GM21390 (cell line): Measurements from ENCODE around the gene STX3.
"Not testable (repeated sequence)": the region's sequence is repeated elsewhere in the genome, so short reads cannot be mapped to it uniquely, and the experiment has no call there.

Experiments
- ATAC-seq: cut with Tn5 transposase; IDR thresholded peaks from one replicate; pipeline ENCODE4 v1.9.1; 2021; ENCODE audit not compliant: unreplicated experiment

STX3 gene

DNA sequence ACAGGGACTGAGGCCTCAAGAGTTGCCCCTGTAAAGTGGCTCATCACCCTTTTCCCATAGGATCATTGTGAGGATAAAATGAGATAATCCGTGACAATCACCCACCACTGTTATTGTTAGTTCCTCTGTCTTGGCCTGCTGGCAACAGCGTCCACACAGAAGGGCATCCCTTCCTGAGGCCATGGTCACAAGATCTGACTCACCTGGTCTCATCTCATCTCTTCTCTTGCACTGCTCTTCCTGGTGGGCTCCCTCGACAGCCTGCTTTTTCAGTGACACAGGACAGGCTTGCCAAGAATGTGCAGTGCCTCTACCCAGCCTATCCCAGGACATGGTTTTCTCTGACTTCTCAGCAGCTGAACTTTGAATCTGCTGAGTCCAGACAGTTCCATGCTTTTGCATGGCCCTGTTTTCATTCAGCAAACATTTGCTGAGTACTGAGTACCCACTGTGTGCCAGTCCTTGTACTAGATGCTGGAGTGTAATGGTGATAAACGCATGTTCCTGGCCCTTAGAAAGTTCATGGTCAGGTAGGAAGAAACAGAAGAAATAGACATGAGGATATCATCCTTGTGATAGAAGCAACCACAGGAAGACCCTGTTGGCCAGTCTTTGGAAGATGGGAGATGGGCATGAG lies 3.3 kb downstream of the STX3 start:
- no peak for ATAC-seq

GRCh38 chr11:59759900-59760299 lies 4.7 kb downstream of the STX3 start:
- no peak for ATAC-seq

DNA sequence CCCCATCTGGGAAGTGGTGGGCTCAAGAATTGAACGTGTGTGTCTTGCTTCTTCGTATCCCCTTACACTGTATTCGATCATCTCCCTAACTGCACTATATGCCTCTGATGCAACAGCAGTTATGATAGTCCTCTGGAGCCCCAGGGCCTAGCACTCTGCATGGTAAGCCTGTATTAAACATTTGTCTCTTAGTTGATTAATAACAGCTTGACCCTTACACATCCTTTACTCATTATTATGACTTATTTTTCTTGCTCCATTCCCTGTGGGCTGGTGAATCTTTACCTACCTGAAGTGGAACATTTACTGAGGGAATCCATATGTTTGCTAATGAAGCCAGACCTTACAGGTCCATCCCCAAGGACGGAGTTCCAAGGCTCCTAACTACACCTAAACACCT lies 5.6 kb downstream of the STX3 start:
- ATAC-seq: no peak

DNA sequence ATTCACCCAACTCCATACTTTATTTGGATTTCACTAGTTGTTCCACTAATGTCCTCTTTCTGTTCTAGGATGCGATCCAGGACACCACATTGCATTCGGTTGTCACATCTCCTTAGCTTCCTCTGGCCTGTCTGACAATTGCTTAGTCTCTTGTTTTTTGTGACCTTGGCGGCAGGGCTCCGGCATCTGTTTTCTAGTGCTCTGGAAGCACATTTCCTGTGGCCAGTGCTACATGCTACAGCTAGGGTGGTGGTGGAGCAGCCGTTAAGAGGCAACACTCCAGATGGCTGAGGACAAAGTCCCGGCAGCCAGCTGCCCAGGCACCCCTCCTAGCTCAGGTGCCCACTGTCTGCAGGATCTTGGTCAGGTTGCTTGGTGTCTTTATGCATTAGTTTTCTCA lies 6.8 kb downstream of the STX3 start:
- no peak for ATAC-seq

DNA sequence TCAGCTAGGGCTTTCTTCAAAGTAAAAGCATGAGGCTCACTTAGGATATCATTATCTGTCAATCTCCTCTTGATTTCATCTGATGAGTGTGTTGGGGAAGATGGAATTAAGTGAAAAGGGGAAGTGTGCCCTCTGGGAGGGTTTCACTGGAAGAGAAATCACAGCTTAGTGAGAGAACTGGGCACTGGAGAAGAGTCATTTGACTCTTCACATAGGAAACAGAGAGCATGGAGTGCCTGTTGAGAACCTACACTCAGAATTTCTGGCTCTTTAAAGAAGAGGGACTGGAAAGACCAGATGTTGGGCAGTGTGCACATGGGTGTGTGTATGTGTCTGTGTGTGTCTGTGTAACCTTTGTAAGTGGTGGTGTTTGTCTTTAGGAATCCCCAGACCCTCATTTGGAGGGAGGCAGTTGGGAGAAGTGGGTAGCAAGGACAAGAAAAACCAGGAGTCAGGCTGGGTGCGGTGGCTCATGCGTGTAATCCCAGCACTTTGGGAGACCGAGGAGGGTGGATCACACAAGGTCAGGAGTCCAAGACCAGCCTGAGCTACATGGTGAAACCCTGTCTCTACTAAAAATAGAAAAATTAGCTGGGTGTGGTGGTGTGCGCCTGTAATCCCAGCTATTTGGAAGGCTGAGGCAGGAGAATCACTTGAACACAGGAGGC lies 10.0 kb downstream of the STX3 start:
- no peak for ATAC-seq

DNA sequence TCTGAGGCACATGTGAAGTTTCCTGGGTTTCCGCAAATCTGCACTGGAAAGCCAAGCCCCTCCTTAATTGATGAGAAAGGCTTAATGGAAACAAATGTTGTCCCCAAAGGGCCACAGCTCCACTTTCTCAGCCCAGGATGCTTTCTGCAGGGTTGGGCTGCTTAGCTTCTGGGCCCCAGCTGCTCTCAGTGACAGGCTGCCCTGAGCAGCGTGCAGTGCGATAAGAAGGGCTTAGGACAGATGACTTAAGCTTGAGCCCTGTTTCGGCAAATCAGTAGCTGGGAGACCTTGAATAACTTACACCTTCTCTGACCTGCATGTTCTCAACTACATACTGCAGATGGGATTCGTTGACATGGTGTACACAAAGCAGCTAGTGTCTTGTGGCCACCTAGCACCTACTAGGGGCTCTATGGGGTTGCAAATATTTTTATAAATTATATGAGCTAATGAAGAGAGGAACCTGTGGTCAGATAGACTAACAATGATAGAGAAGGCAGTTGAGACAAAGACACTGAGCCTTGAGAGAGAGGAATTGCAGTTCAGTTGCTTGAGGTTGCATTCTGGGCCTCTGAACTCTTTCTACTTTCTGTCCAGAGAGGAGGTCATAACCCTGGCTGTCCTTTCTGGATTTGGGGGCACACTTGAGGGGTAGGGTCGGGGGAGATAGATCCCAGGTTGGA lies 11.5 kb downstream of the STX3 start:
- no peak for ATAC-seq

- ATAC-seq: no peak
These were observed 12.0 kb downstream of the STX3 start for GRCh38 chr11:59767225-59767611.

GRCh38 chr11:59769111-59769510 lies 13.9 kb downstream of the STX3 start:
- no peak for ATAC-seq

DNA sequence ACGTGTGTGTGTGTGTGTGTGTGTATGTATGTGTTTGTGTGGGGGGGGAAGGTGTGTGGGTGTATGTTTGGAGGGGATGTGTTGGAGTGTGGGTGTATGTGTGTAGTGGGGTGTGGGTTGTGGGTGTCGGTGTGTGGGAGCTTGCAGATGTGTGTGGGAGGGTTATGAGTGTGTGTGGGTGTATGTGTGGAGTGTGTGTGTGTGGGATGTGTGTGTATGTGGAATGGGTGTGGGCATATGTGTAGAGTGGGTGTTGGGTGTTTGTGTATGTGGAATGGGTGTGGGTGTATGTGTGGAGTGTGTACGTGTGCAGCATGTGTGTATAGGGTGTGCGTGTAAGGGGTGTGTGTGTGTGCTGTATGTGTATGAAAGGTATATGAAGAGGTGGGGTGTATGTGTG lies 14.7 kb downstream of the STX3 start:
- no peak for ATAC-seq

GRCh38 chr11:59770319-59770718 lies 15.1 kb downstream of the STX3 start:
- ATAC-seq: no peak

DNA sequence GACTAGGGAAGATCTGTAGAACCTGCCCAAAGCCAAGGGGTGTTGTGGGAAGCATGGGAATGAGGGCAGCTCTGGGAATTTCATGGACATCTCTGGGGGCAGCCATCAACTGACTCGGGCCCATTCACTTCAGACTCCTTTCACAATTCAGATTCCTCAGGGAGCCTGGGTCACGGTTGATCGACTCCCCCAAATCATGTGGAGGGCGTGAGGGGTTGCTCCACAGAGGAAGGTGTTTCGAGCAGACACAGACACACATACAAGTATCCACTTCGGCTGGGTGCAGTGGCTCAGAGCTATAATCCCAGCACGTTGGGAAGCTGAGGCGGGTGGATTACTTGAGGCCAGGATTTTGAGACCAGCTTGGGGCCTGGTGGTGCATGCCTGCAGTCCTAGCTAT lies 15.7 kb downstream of the STX3 start:
- no peak for ATAC-seq

DNA sequence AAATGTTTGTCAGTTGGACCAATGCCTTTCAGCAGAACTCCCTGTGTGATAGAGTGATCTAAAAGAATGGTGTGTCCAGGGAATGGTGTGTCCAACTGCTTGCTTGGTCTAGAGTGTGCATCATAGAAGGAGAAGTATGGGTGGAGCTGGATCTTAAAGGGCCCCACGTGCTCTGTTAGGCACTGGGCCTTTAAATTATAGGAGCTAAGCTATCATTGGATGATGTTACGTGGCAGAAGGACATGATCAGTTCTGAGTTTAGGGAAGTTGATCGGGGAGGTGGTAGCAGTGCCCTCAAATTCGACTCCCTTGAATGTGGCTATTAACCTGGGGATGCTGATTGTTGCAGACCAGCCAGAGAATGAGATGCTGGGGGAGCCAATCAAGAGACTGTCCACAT lies 16.4 kb downstream of the STX3 start:
- no peak for ATAC-seq

DNA sequence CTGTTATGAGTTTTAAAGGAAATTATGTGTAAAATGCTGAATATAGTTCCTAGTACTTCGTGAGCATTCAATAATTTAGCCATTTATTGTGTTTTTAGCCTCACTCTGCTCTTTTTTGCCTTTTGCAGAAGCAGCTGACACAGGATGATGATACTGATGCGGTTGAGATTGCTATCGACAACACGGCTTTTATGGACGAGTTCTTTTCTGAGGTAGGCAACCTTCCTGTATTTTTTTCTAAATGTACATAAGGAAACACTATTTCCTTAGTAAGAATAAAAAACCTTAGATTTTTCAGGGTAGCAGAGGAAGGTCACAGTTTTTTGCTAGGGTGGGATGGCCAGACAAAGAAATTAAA lies 17.9 kb downstream of the STX3 start:
- ATAC-seq: no peak

DNA sequence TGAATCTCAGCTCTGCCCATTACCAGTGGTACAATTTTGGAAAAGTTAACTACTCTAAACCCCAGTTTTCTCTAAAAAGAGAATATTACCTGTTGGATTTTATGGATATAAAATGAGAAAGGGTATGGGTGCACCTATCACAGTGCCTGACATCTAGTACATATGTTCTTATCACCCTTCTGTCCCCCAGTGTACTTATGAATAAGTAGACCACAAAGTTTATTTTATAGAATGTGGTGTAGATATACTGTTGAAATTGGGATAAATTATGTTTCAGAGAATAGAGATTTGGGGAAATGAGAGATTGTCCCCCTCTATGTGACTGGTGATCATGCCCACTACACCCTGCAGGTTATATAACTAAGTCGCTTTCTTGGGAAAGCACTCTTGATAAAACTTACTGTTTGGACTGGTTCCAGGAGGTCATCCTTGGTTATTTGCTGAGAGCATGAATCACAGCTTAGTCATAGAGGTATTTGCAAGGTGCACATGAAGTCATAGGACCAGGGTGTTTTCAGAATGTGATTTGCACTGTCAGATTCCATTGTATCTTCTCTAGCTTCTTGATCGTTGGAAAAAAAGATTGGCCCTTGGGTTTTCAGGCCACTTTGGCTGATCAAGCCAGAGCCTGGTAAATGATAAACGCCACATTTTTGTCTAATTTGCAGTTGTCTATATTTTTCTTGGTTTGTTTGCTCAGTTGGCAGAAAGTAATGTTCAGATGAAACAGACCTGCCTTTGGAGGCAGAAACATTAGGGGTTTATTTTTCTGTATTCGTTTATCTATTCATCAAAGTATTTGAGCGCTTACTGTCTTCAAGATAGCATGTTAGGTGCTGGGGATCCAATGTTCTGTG lies 21.3 kb downstream of the STX3 start:
- ATAC-seq: no peak

DNA sequence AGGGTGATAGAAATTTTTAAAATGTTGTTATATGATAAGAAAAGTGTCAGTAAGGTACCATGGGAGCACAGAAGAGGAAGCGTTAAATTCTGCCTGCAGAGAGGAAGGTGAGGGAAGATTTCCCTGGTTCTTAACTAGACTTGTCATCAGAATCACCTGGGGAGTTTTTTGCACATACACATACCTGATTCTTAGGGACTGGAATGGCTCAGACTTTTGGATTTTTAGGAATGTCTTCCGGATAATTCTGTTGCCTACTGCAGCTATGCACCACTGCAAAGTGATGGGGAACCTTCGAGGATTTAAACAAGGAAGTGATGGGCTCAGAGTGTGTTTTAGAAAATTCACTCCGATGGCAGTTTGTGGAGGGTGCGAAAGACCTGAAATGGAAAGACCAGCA lies 21.9 kb downstream of the STX3 start:
- no peak for ATAC-seq

GRCh38 chr11:59778122-59778521 lies 22.9 kb downstream of the STX3 start:
- no peak for ATAC-seq

- no peak for ATAC-seq
These were observed 24.3 kb downstream of the STX3 start for GRCh38 chr11:59779487-59779886.

DNA sequence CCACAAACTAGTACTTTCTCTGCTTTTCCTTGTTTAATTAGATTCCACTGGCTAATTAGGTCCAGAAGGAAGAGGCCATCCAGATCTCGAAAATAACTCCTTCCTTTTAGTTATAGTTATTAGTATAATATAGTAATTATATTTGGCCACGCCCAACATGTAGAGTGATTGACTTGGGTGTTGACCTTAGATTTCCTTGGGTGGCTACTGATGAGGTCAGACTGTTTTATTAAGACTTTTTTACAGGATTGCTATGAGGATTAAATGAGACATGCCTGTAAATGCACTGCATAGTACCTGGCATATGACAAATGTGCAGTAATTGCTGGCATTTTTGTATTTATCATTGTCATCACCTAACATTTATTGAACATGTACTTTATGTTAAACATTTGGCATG lies 26.9 kb downstream of the STX3 start:
- no peak for ATAC-seq

DNA sequence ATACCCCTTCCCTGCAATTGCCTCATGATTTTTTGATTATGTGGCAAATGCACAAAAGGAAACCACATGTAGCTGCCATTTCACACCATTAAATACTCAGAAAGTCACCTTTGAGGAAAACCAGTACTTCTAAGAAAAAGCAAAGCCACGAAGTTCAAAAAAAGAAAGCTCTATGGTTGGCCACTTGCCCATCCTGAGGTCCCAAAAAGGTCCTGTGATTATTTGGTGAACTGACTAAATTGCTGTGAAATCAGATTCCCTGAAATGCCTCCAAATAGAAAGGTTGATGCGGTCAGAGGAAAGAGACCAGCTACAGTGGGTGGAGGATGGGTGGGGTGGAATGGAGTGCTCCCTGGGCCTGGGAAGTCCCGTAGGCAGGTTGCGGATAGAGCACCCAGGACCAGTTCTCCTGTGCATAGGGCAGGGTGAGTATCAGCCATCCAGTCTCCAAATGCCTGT lies 28.5 kb downstream of the STX3 start:
- no peak for ATAC-seq

- ATAC-seq: not testable (repeated sequence)
These were observed 29.3 kb downstream of the STX3 start for GRCh38 chr11:59784441-59784840.

DNA sequence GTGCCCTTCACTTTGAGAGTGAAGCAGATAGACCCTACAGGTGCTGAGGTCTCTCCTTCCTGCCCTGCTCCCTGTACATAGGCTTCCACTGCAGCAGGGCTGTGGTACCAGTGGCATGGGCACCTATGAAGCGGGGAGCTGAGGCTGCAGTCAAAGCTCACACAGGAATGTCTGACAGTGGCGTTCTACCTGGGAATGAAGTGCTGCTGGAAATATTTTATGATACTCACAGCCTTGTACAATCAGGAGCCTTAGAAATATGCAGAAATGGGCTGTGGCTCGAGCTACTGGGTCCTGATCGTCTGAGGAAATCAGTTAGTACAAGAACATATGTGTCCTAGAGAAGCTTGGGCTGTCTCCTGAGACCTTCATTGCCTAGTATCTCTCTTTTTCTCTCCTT lies 30.6 kb downstream of the STX3 start:
- ATAC-seq: no peak

- no peak for ATAC-seq
These were observed 32.0 kb downstream of the STX3 start for GRCh38 chr11:59787255-59787588.
